DMS 273 (cell line): ENCODE results near the gene KCNH3.
"Not testable (repeated sequence)": the region's sequence is repeated elsewhere in the genome, so short reads cannot be mapped to it uniquely, and the experiment has no call there.

Source experiments
- DNase-seq: peaks from one replicate; lab custom pipeline; 2025; ENCODE audit not compliant: unreplicated experiment; lab: John Stamatoyannopoulos, UW

Gene KCNH3, protein sequence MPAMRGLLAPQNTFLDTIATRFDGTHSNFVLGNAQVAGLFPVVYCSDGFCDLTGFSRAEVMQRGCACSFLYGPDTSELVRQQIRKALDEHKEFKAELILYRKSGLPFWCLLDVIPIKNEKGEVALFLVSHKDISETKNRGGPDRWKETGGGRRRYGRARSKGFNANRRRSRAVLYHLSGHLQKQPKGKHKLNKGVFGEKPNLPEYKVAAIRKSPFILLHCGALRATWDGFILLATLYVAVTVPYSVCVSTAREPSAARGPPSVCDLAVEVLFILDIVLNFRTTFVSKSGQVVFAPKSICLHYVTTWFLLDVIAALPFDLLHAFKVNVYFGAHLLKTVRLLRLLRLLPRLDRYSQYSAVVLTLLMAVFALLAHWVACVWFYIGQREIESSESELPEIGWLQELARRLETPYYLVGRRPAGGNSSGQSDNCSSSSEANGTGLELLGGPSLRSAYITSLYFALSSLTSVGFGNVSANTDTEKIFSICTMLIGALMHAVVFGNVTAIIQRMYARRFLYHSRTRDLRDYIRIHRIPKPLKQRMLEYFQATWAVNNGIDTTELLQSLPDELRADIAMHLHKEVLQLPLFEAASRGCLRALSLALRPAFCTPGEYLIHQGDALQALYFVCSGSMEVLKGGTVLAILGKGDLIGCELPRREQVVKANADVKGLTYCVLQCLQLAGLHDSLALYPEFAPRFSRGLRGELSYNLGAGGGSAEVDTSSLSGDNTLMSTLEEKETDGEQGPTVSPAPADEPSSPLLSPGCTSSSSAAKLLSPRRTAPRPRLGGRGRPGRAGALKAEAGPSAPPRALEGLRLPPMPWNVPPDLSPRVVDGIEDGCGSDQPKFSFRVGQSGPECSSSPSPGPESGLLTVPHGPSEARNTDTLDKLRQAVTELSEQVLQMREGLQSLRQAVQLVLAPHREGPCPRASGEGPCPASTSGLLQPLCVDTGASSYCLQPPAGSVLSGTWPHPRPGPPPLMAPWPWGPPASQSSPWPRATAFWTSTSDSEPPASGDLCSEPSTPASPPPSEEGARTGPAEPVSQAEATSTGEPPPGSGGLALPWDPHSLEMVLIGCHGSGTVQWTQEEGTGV

DNA sequence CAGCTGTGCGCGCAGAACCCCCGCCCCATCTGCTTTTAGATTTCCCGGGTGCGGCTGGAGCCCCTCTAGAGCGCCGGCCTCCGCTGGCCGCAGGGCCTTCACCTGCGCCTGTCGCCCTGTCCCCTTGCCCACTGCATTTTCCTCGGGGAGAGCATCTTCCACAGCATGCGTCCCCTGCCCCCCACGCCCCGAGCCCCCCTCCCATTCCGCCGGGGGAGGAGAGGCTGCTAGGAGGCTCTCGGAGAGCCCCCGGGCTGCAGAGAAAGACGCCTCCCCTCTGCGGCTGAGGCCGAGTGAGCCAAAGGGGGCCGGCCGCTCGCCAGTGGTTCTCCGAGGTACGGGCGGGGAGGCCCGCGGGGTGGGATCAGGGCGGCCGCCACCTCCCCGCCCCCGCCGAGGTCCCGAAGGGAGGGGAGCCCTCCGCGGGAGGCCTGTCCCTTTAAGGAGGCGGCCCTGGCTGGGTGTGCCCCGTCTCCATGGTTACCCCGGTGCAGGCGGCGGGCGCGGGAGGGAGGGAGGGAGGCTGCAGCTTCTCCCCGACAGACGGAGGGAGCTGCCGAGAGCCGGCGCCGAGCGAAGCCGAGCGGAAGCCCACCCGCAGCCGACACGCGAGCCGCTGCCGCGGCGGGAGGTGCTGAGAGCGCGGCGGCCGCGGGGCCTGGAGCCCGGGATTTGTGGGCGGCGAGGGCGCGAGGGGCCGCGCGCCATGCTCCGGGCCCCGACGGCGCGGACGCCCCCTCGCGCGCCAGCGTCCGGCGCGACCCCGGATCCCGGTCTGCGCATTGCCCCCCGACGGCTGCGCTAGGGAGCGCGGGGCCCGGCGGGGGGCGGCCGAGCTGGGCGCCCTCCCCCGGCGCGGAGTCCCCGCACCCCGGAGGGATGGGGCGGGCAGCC, at the start of gene KCNH3:
TSS of gene KCNH3 (plus strand) at position 521 of the 894 bp plus-strand sequence. CDS start 387 bp downstream, outside the sequence.
- peak; percentile 91 for DNase-seq

DNA sequence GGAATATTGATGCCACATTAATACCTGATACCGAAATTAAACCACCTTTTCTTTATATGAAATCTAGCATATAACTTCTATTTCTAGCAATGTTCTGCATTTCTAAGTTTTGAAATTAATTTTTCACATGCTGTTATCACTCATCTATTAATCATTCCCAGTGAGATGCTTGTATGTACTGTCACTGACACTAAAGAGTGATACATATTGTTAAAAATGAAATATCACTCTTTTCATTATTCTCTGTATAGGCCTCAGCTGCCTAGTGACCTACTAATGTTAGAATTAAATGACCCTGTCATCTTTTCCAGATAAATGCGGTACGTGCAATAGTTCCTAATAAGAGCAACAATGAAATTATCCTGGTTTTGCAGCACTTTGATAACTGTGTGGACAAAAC, 49.7 kb upstream of the KCNH3 start:
- no peak for DNase-seq

DNA sequence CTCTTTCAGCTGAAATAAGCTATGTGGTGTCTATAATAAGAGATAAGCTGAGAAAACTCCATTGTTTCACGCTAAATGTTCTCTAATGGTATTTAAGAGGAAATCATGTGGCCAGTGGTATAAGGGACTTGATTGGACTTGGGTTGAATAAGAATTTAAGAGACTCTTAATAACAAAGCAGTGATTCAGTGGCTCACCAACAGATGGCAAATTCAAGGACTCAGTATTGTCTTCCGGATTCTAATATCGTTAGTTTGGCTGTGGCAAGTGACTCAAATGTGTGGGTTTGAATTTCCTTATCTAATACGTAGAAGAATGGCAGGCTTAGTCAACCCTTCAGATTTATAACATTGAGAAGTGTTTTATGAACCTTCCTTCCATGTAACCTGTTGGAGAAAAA, 49.1 kb upstream of the KCNH3 start:
- peak; percentile 6 for DNase-seq

DNA sequence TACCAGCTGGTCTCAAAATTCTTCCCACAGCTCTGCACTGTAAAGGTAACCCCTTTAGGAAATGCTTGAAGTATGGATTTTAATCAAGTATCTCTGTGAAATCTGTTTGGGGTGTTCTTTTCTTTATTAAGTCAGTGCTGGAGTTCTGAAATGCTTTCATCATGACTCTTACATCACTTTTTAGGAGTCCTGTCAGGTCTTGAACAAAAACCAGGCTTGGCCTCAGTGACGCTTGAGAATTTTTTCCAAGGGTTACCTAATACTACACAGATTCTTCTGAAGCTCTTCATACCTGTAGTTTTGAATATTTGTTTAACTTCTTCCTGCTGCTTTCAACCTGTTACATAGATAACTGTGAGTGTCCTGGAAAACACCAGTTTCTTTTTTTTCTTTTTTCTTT, 47.0 kb upstream of the KCNH3 start:
- no peak for DNase-seq

DNA sequence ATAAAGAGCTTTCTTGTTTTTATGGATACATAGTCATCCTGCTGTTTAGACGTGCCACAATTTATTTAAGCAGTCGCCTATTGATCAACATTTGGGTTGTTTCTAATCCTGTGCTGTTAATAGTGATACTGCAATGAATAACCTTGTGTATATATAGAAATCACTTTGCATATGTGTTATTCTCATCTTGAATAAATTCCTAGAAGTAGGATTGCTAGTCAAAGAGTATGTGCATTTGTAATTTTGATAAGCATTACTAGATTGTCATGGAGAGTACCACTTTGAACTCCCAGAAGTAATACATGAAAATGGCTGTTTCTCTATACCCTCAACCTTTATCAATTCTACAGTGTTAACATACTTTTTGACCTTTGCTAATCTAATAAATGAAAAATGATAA, 44.9 kb upstream of the KCNH3 start:
- DNase-seq = no peak

DNA sequence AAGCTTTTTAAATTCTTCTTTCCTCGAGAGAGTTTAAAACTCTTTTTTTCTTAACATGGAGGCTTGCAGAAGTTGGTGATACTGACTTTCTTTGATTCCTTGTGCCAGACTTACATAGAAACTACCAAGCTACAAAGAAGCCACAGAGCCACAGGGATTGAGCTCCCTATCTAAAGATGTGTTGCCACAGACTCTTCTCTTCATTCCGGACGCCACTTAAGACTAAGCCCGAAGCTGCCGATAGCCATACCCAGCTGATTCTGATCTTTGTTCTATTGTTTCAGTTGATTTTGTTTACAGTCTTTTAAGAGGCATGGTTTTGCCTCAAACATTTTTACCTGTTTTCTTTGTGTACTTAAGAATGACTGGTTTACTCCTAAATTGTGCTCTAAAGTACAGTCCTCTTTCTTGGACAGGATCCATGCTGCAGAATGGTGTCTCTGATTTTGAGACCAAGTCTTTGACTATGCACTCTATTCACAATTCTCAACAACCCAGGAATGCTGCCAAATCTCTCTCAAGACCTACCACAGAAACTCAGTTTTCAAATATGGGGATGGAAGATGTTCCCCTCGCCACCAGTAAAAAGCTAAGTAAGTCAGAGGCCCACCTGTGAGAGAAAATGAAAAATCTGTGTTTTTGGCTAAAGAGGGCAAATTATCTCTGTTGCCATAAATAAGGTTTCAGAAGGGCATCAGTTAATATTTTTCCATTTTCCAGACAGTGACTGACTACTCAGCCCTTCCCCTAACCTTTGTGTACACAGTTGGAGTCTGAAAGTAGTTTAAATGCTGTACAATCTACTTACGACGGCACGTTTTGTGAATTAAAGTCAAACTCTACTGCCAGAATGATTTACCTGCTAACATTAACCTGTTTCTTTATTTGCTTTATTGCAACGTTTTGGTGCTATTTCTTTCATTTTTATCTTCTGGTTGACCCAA, 42.1 kb upstream of the KCNH3 start:
- no peak for DNase-seq

DNA sequence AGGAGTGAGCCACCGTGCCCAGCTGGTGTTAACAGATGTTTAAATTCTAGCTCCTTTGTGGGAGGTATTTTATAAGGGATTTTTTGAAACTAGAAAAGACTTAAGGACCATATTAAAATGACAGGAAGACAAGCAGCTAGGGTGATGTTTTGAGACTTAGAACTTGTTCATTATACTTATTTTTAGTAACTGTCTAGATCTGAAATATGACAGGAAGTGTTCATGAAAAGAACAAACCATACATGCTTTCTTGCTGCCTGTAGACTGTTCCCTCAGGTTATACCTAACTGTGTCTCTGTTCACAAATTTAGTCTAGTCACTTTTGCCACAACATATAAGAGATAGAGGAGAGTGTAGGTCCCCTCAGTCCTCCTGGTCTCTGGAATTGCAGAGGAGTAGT, 36.9 kb upstream of the KCNH3 start:
- DNase-seq = no peak

DNA sequence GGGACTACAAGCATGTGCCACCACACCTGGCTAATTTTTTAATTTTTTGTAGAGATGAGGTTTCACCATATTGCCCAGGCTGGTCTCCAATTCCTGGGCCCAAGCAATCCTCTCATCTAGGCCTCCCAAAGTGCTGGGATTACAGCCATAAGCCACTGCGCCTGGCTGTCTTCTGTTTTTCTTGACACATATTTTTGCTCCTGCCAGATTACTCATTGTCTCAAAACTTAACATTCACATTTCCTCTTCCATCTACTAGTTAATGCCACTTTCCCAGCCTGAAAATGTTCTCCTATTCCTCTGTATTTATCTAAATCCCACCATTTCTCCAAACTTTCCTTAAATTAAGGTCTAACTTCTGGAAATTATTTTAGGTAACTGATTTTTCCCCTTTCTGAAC, 36.2 kb upstream of the KCNH3 start:
- no peak for DNase-seq

DNA sequence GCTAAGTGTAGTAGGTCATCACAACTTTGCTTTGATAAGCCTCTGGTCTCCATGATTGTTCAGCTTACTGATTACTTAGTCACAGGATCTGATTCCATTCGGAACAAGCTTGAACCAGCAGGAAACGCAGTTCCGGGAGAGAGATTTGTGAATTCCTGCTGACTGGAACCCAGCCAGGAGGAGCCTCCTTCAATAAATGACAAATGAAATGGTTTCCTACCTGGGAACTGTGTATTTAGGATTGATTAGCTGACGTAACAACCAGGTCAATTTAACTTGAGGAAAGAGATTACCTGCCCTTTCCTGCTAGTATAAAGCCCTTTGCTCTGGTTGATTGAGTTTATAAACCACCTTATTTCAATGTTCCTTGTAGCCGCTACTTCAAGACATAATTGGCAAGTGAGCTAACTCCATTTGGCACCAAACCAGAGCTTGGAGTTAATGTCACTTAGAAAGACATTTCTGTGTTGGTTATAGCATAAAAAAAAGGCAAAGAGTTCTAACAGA, 35.1 kb upstream of the KCNH3 start:
- DNase-seq = no peak

DNA sequence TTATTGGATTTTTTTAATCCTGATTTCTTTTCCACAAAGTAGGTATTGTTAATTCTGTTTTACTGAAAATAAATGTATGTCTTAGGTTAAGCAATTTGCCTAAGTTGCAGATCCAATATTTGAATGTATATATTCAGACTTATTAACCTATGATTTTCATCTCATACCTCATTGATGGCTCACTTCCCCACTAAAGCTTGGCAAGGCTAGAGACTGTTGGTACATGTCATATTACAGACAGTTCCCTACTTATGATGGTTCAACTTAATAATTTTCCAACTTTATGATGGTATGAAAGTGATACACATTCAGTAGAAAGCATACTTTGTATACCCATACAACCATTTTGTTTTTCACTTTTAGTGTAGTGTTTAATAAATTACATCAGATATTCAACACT, 33.2 kb upstream of the KCNH3 start:
- no peak for DNase-seq

DNA sequence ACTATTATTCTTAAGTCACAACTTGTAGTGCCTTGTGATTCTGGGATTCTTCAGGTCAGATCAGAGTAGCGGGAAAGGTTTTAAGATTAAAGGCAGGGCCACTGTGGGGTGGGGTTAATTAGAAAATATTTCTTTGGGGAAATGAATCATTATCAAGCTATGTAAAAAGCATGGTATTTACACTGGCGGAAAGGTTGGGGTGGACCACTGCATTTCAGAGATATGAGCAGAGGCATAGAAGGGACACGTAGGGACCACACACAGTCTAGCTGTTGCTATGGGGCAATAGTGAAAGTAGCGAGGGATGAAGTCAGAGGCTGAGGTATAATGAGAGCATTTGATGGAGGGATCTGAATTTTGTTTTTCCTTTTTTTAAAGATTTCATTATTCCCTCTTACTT, 31.7 kb upstream of the KCNH3 start:
- DNase-seq = no peak

DNA sequence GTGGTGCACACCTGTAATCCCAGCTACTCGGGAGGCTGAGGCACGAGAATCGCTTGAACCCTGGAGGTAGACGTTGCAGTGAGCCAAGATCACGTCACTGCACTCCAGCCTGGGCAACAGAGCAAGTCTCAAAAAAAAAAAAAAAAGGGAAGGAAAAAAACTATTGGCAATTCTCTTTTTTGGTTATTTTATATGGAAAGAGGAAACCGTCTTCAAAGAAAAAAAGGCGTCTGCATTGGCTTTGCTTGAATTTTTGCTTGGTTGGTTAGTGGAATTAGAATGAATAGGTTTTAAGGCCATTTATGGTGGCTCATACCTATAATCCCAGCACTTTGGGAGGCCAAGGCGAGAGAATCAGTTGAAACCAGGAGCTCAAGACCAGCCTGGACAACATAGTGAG, 29.1 kb upstream of the KCNH3 start:
- DNase-seq = not testable (repeated sequence)

DNA sequence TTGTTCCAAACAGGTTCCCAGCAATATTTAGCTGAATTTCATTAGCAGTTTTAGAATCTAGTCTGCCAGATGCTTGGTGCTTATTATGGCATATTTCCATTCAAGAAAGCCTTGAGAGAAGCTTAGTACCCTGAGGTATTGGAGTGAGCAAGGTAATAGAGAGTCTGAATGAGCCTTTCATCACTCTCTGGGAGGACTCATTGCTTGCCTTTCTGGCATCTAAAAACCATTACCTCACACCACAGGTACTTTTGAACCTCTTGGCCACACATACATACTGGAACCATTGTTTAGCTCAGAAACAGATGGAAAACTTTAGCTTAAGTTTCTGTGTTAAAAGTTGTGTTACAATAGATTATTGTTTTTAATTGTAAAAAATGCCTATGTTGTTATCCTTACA, 27.4 kb upstream of the KCNH3 start:
- DNase-seq = peak; percentile 47

DNA sequence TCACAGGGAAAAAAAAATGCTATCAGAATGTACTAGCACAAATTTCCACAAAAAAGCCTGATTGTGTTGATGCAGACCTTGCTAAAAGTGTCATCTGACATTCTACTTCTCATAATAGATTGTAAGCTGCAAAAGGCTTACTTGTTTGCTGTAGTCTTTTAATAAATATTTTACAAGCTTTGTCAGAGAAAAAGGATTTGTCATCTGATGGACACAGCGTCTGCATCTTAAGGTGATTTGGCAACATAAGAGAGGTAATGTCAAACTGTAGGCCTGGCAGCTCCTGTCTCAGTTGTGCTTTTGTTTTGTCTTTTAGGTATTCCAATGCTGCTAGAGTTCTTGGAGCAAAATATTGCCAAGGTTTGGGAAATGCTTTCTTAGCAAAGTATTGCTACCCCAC, 26.3 kb upstream of the KCNH3 start:
- no peak for DNase-seq

DNA sequence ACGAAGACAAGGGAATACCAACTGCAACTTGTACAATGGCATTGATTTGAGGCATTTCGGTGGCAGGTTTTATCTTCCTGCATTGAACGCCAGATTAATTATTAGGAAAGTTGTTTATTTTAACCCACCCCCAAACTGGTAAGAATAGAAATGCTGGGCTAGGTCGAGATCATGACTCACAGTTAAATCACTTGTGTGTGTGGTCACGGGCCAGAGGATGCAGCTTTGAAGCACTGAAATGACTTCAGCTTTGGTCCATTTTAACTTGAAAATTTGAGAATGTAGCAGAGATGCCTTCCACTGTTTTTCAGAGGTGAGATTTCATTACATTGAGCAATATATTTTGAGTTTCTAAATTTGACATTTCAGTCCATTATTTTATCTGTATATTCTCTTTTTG, 23.6 kb upstream of the KCNH3 start:
- DNase-seq = no peak

DNA sequence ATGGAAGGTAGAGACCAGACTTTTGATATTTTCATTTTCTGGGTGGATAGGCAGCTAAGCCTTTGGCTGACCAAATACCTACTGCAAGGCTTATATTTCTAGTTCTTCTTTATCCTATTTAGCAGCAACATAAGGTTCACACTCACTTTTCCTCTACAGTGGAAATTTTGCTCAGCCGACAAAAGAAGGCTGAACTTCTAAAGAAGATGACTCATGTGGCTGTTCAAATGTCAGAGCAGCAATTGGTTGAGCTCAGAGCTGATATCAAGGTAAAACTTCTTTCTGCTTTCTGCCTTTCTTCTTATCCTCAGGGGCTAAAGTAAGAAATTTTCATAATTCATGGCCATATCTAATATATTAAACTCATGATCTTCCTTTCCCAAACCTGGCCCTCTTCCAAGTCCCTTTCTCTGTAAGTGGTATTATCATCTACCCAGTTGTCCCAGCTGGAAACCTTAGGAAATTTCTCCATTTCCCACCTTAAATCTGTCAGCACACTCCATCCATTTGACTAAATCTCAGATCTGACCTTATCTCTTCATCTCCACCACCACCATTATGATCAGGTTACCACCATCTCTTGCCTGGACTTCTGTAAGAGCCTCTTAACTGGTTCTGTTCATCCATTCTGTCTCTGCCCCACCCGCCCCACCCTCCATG, 19.8 kb upstream of the KCNH3 start:
- no peak for DNase-seq

DNA sequence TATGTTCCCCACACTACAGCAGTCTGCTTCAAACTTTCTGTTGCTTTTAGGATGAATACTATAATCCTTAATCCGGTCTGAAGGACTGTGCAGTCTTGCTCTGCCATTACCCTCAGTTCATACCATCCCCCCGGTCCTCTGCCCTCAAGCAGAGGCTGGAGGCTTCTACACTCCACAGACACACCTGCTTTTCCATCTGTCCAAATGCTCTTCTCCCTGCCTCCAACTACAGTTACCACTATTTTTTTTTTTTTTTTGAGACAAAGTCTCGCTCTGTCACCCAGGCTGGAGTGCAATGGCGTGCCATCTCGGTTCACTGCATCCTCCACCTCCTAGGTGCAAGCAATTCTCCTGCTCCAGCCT, 19.3 kb upstream of the KCNH3 start:
- DNase-seq = no peak

DNA sequence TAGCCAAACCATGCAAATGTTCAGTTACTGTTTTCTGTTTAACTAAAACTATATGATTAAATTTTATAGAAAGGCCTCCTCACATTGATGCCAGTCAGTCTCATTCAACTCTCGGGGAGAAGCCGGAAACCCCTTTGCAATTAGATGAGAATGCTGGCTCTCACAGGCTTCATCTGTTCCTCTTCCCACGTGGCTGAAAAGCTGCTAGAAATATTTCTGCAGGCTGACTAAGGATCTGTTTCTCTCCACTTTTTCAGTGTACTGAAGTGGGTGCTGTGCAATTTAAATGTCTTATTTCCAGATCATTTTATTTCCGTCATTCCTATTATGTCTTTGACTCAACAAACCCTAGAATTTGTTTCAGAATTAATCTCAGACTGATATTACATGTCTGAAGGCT, 17.4 kb upstream of the KCNH3 start:
- DNase-seq = no peak
